Fibroblast of lung (primary cell): Measurements from ENCODE around the gene FRMD7. TPM values are rescaled to one million over a fixed set of nuclear protein-coding genes. Genes with fewer than 3 reads are reported as not detected.
"Not testable (repeated sequence)": the region's sequence is repeated elsewhere in the genome, so short reads cannot be mapped to it uniquely, and the experiment has no call there.

Experiments used
- DNase-seq, 2 donors: peaks; one replicate each; pipeline versions ENCODE4 v3.0.0 to v3.0.0-alpha.2; 2010; ENCODE audit warnings: low read depth in 2 of 2
- H2AFZ ChIP-seq: 2 replicates; pipeline ENCODE4 v1.5.1; 2012; ENCODE audit warnings: low read length, control low read depth, inconsistent platforms
- H3K27ac ChIP-seq: 2 replicates; pipeline ENCODE4 v1.5.1; 2011; ENCODE audit warnings: low read length, control low read depth; ENCODE audit not compliant: insufficient read depth
- H3K27me3 ChIP-seq: 2 replicates; pipeline ENCODE4 v1.5.1; 2011; ENCODE audit warnings: mild to moderate bottlenecking, low read length; ENCODE audit not compliant: control insufficient read depth, insufficient read depth
- H3K36me3 ChIP-seq: 2 replicates; pipeline ENCODE4 v1.5.1; 2011; ENCODE audit warnings: low read length; ENCODE audit not compliant: control insufficient read depth, insufficient read depth
- H3K4me1 ChIP-seq: 2 replicates; pipeline ENCODE4 v1.5.1; 2011; ENCODE audit warnings: low read length; ENCODE audit not compliant: control insufficient read depth, insufficient read depth; ENCODE audit errors: extremely low read depth
- H3K4me2 ChIP-seq: 2 replicates; pipeline ENCODE4 v1.5.1; 2011; ENCODE audit warnings: low read length, control low read depth; ENCODE audit not compliant: insufficient read depth; ENCODE audit errors: extremely low read depth
- H3K4me3 ChIP-seq, 4 experiments: fragments of 200-600 bp in 1 of 4; sonication (generic) in 1 of 4; replicated peaks in 1 of 4; 2 replicates each; pipeline ENCODE4 v1.5.1; 2011 to 2016; ENCODE audit warnings: low read length in 4 of 4, low read depth in 3 of 4, mild to moderate bottlenecking in 3 of 4, control low read depth in 2 of 4, inconsistent platforms in 1 of 4, mixed read lengths in 1 of 4; ENCODE audit not compliant: insufficient read depth in 1 of 4; ENCODE audit errors: control extremely low read depth in 1 of 4
- H3K79me2 ChIP-seq: 2 replicates; pipeline ENCODE4 v1.5.1; 2012; ENCODE audit warnings: mild to moderate bottlenecking, low read length, inconsistent platforms; ENCODE audit not compliant: control insufficient read depth, insufficient read depth
- H3K9ac ChIP-seq: 2 replicates; pipeline ENCODE4 v1.5.1; 2011; ENCODE audit warnings: mild to moderate bottlenecking, low read length, control low read depth; ENCODE audit not compliant: insufficient read depth
- H3K9me3 ChIP-seq: 2 replicates; pipeline ENCODE4 v1.5.1; 2012; ENCODE audit warnings: low read depth, low read length; ENCODE audit not compliant: control insufficient read depth, insufficient read depth
- H4K20me1 ChIP-seq: 2 replicates; pipeline ENCODE4 v1.5.1; 2011; ENCODE audit warnings: low read length; ENCODE audit not compliant: control insufficient read depth, insufficient read depth; ENCODE audit errors: extremely low read depth
- CTCF ChIP-seq, 2 donors: IDR thresholded peaks in 1 of 2; conservative IDR thresholded peaks in 1 of 2; 1 replicate in 1 of 2; 2 replicates in 1 of 2; pipeline ENCODE4 v1.5.1; 2011 to 2012; ENCODE audit warnings: low read length in 2 of 2, control low read depth in 1 of 2, inconsistent platforms in 1 of 2, low read depth in 1 of 2, mild to moderate bottlenecking in 1 of 2
- EZH2 ChIP-seq: IDR thresholded peaks from 2 replicates; pipeline ENCODE4 v1.5.1; 2012; ENCODE audit warnings: low read length, control low read depth, mild to moderate bottlenecking; ENCODE audit errors: missing control alignments
- polyA plus RNA-seq, 2 donors: library from polyadenylated mRNA; depleted of rRNA in 1 of 2; stranded (reverse) in 1 of 2; unstranded in 1 of 2; fragments of >200 nt; gene quantifications; 2 replicates each; pipeline ENCODE4 v1.2.1, GENCODE V29; 2011 to 2012; ENCODE audit warnings: missing spikeins in 1 of 2
- total RNA-seq: library from RNA; depleted of rRNA; stranded (reverse); fragments of >200 nt; gene quantifications from 2 replicates; pipeline ENCODE4 v1.2.1, GENCODE V29; 2014

The FRMD7 gene
- total and polyA plus RNA-seq, 2 donors (not counting 1 experiment from before 2014, with no cell fraction given), result under 0.01 to 0.10 TPM

GRCh38 chrX:132058050-132058449 is 69.8 kb downstream of the FRMD7 start:
- DNase-seq, result no peak
- H3K4me2 ChIP-seq, result no peak overlapping the region
- H3K27ac ChIP-seq, result no peak overlapping the region
- H3K4me3 ChIP-seq, result no peak overlapping the region
- no peak overlapping the region for H3K9ac ChIP-seq
- TF ChIP-seq CTCF (conservative IDR thresholded peaks at IDR 0.05 in 1 of 2, IDR thresholded peaks at IDR 0.05 in 1 of 2; ENCODE audit: low read depth in 1 of 2, low read length in 2 of 2) (no peak), EZH2 (no peak)
- H3K4me1 ChIP-seq, result no peaks in the 10 kb centered on the region
- no peaks in the 10 kb centered on the region for H3K36me3 ChIP-seq
- no peaks in the 10 kb centered on the region for H3K27me3 ChIP-seq
- H2AFZ ChIP-seq, result no peak overlapping the region
- H4K20me1 ChIP-seq, result peaks cover 1% of the 10 kb centered on the region
- no peaks in the 10 kb centered on the region for H3K9me3 ChIP-seq
- no peaks in the 10 kb centered on the region for H3K79me2 ChIP-seq

- H3K4me3 ChIP-seq, H3K4me1 ChIP-seq, H4K20me1 ChIP-seq, H3K79me2 ChIP-seq, H3K9me3 ChIP-seq, H3K27ac ChIP-seq, H3K36me3 ChIP-seq, H3K27me3 ChIP-seq, DNase-seq, H2AFZ ChIP-seq, H3K9ac ChIP-seq, H3K4me2 ChIP-seq: not testable (repeated sequence)
These were observed 76.0 kb downstream of the FRMD7 start for GRCh38 chrX:132051778-132052177.

- Histone ChIP-seq H3K36me3 (no peaks in the 10 kb centered on the region), H2AFZ (no peak overlapping the region), H3K4me2 (no peak overlapping the region), H3K27me3 (no peaks in the 10 kb centered on the region), H3K27ac (no peak overlapping the region), H3K79me2 (no peaks in the 10 kb centered on the region), H3K9ac (no peak overlapping the region), H3K9me3 (no peaks in the 10 kb centered on the region), H3K4me1 (no peaks in the 10 kb centered on the region), H3K4me3 (no peak overlapping the region), H4K20me1 (no peaks in the 10 kb centered on the region)
- no peak for DNase-seq
- no peak for TF ChIP-seq CTCF (conservative IDR thresholded peaks at IDR 0.05 in 1 of 2, IDR thresholded peaks at IDR 0.05 in 1 of 2; ENCODE audit: low read depth in 1 of 2, low read length in 2 of 2)
- no peak for TF ChIP-seq EZH2
These were observed 81.3 kb downstream of the FRMD7 start for GRCh38 chrX:132046533-132046932.
